HCT116 (cell line): ENCODE measurements around the gene HMCN2. TPM values are rescaled to one million over a fixed set of nuclear protein-coding genes. Genes with fewer than 3 reads are reported as not detected.

ENCODE experiments used
- ATAC-seq: fragments of 200-7000 bp; cut with Tn5 transposase; 2 replicates; pipeline ENCODE4 v1.9.1; 2020; ENCODE audit warnings: mild to moderate bottlenecking, moderate library complexity
- BruUV-seq: library from RNA; stranded (reverse); fragments of 400-500 nt; replicated peaks from 2 replicates; lab custom pipeline; 2021; lab: Mats Ljungman, UMichigan
- CTCF ChIA-PET: fragments of 300-600 bp; sonication (Branson Sonifier 250); formaldehyde crosslinking; loops from one replicate; lab custom pipeline; 2021; ENCODE audit warnings: antibody characterized with exemption; lab: Charles Lee
- POLR2A ChIA-PET: fragments of 300-600, 350-600 bp; sonication (Branson Sonifier 250); formaldehyde crosslinking; loops from one replicate; lab custom pipeline; 2021; ENCODE audit warnings: antibody characterized with exemption; lab: Charles Lee
- RAD21 ChIA-PET, 2 experiments: fragments of 300-600 bp; sonication (Branson Sonifier 250); formaldehyde crosslinking; loops; one replicate each; lab custom pipeline; 2023; ENCODE audit warnings: low total read pairs in 2 of 2; ENCODE audit not compliant: uncharacterized antibody in 2 of 2, unreplicated experiment in 2 of 2, low non-redundant PET in 1 of 2; lab: Charles Lee
- DNase-seq: peaks from one replicate; pipeline ENCODE4 v3.0.0-alpha.2; 2010; ENCODE audit warnings: low read depth, low spot score
- H2AFZ ChIP-seq: fragments of 200-600 bp; shearing (Covaris generic), sonication (generic); 2 replicates; pipeline ENCODE4 v1.6.1; 2017; ENCODE audit warnings: low read depth, mixed run types, mixed read lengths, antibody characterized with exemption, low read length; ENCODE audit not compliant: poor library complexity, severe bottlenecking
- H3K27ac ChIP-seq: 2 replicates; pipeline ENCODE4 v1.5.1; 2012; ENCODE audit warnings: low read depth, low read length
- H3K27me3 ChIP-seq: fragments of 200-600 bp; sonication (generic); 2 replicates; pipeline ENCODE4 v1.6.1; 2016; ENCODE audit warnings: mixed run types, low read length, mixed read lengths; ENCODE audit not compliant: insufficient read depth
- H3K36me3 ChIP-seq, 2 experiments: fragments of 200-500 bp in 1 of 2; fragments of 200-600 bp in 1 of 2; sonication (Bioruptor generic) in 1 of 2; sonication (generic) in 1 of 2; 2 replicates each; pipeline versions ENCODE4 v1.5.1 to v1.6.1; 2014 to 2016; ENCODE audit warnings: low read length in 2 of 2, inconsistent platforms in 1 of 2, mixed read lengths in 1 of 2, mixed run types in 1 of 2; ENCODE audit not compliant: insufficient read depth in 2 of 2, control insufficient read depth in 1 of 2
- H3K4me1 ChIP-seq, 2 experiments: fragments of 200-600 bp in 1 of 2; sonication (generic) in 1 of 2; 2 replicates each; pipeline versions ENCODE4 v1.5.1 to v1.6.1; 2012 to 2017; ENCODE audit warnings: low read length in 2 of 2, inconsistent platforms in 1 of 2, mild to moderate bottlenecking in 1 of 2, mixed read lengths in 1 of 2, mixed run types in 1 of 2, moderate library complexity in 1 of 2; ENCODE audit not compliant: insufficient read depth in 2 of 2, control insufficient read depth in 1 of 2
- H3K4me2 ChIP-seq: fragments of 200-600 bp; sonication (generic); 2 replicates; pipeline ENCODE4 v1.6.1; 2017; ENCODE audit warnings: mixed run types, low read length, mixed read lengths
- H3K4me3 ChIP-seq, 2 experiments: fragments of 200-600 bp in 1 of 2; sonication (generic) in 1 of 2; replicated peaks in 1 of 2; 2 replicates each; pipeline ENCODE4 v1.5.1; 2011 to 2016; ENCODE audit warnings: low read length in 2 of 2, control low read depth in 1 of 2, low read depth in 1 of 2, mild to moderate bottlenecking in 1 of 2, mixed read lengths in 1 of 2, mixed run types in 1 of 2
- H3K79me2 ChIP-seq: fragments of 200-600 bp; sonication (generic); 2 replicates; pipeline ENCODE4 v1.6.1; 2017; ENCODE audit warnings: mild to moderate bottlenecking, mixed run types, low read length, moderate library complexity, mixed read lengths; ENCODE audit not compliant: insufficient read depth
- H3K9ac ChIP-seq: fragments of 200-600 bp; sonication (generic); 2 replicates; pipeline ENCODE4 v1.6.1; 2016; ENCODE audit warnings: low read length, mixed read lengths
- H3K9me2 ChIP-seq: fragments of 200-600 bp; sonication (generic), shearing (Covaris generic); 2 replicates; pipeline ENCODE4 v1.6.1; 2017; ENCODE audit warnings: mixed run types, mild to moderate bottlenecking, moderate library complexity; ENCODE audit not compliant: insufficient read depth
- H3K9me3 ChIP-seq, 2 experiments: fragments of 200-500 bp in 1 of 2; fragments of 200-600 bp in 1 of 2; sonication (Bioruptor generic) in 1 of 2; sonication (generic) in 1 of 2; 2 replicates each; pipeline ENCODE4 v1.6.1; 2014 to 2017; ENCODE audit warnings: low read length in 2 of 2, mixed read lengths in 2 of 2, inconsistent platforms in 1 of 2, low read depth in 1 of 2, mild to moderate bottlenecking in 1 of 2, mixed run types in 1 of 2, moderate library complexity in 1 of 2; ENCODE audit not compliant: control insufficient read depth in 1 of 2, insufficient read depth in 1 of 2
- H4K20me1 ChIP-seq: fragments of 200-600 bp; sonication (generic), shearing (Covaris generic); 2 replicates; pipeline ENCODE4 v1.6.1; 2017; ENCODE audit warnings: mixed run types, mild to moderate bottlenecking, moderate library complexity; ENCODE audit not compliant: insufficient read depth
- CBX3 ChIP-seq: IDR thresholded peaks from 2 replicates; pipeline ENCODE4 v1.6.1; 2012; ENCODE audit warnings: low read depth
- CEBPB ChIP-seq: IDR thresholded peaks from 2 replicates; pipeline ENCODE4 v1.6.1; 2012; ENCODE audit warnings: low read depth
- CTCF ChIP-seq, 3 experiments: fragments of 200-600 bp in 1 of 3; sonication (generic) in 1 of 3; IDR thresholded peaks in 2 of 3; conservative IDR thresholded peaks in 1 of 3; 2 replicates each; pipeline ENCODE4 v1.5.1; 2012 to 2017; ENCODE audit warnings: low read depth in 2 of 3, low read length in 2 of 3, antibody characterized with exemption in 1 of 3, borderline replicate concordance in 1 of 3, control low read depth in 1 of 3, mild to moderate bottlenecking in 1 of 3, mixed read lengths in 1 of 3, mixed run types in 1 of 3, moderate library complexity in 1 of 3; ENCODE audit not compliant: insufficient read depth in 1 of 3
- EGR1 ChIP-seq: IDR thresholded peaks from 2 replicates; pipeline ENCODE4 v1.6.1; 2012; ENCODE audit warnings: low read depth
- ELF1 ChIP-seq: IDR thresholded peaks from 2 replicates; pipeline ENCODE4 v1.6.1; 2012; ENCODE audit warnings: low read depth, borderline replicate concordance
- EZH2 ChIP-seq: fragments of 200-600 bp; sonication (generic); IDR thresholded peaks from 2 replicates; pipeline ENCODE4 v1.6.1; 2017; ENCODE audit warnings: antibody characterized with exemption, mixed run types
- FOSL1 ChIP-seq: IDR thresholded peaks from 2 replicates; pipeline ENCODE4 v1.6.1; 2012; ENCODE audit warnings: low read depth
- MAX ChIP-seq: IDR thresholded peaks from 2 replicates; pipeline ENCODE4 v1.6.1; 2012
- REST ChIP-seq: IDR thresholded peaks from 2 replicates; pipeline ENCODE4 v1.6.1; 2012; ENCODE audit warnings: low read depth
- SP1 ChIP-seq: IDR thresholded peaks from 2 replicates; pipeline ENCODE4 v1.6.1; 2012; ENCODE audit warnings: low read depth
- SRF ChIP-seq: IDR thresholded peaks from 2 replicates; pipeline ENCODE4 v1.6.1; 2012; ENCODE audit warnings: low read depth
- ZNF274 ChIP-seq: fragments of 200-500 bp; sonication (Bioruptor generic); IDR thresholded peaks from 2 replicates; pipeline ENCODE4 v1.6.1; 2014; ENCODE audit warnings: mild to moderate bottlenecking, low read depth, low read length, inconsistent platforms
- intact Hi-C: fragments of 100-400 bp; cut with micrococcal nuclease; formaldehyde crosslinking; loops from 2 replicates; pipeline ENCODE4 v1.10.0; 2022
- total RNA-seq: library from RNA; stranded (reverse); gene quantifications from one replicate; pipeline ENCODE4 v1.2.1, GENCODE V29; 2021; ENCODE audit not compliant: unreplicated experiment

HMCN2 gene
- total RNA-seq, 1 experiment from 2014 or later, result 0.22 TPM

- ChIA-PET POLR2A (no interaction called here), CTCF (no interaction called here), RAD21 (no interaction called here)
- peaks cover 60% of the 10 kb centered on the region for H3K27me3 ChIP-seq
- intact Hi-C loops, result no loop called here
- no peaks in the 10 kb centered on the region for H3K79me2 ChIP-seq
- no peak overlapping the region for H2AFZ ChIP-seq
- H3K36me3 ChIP-seq, result no peaks in the 10 kb centered on the region
- H3K4me1 ChIP-seq, result no peaks in the 10 kb centered on the region
- H3K4me2 ChIP-seq, result no peak overlapping the region
- H3K9ac ChIP-seq, result no peak overlapping the region
- no peaks in the 10 kb centered on the region for H3K9me2 ChIP-seq
- ATAC-seq (no peak), DNase-seq (no peak)
- H4K20me1 ChIP-seq, result no peaks in the 10 kb centered on the region
- H3K27ac ChIP-seq, result no peak overlapping the region
- no peaks in the 10 kb centered on the region for H3K9me3 ChIP-seq
- H3K4me3 ChIP-seq, result no peak overlapping the region
- TF ChIP-seq MAX (no peak), CEBPB (no peak), SRF (no peak), EGR1 (no peak), CTCF (IDR thresholded peaks at IDR 0.05 in 2 of 3, conservative IDR thresholded peaks at IDR 0.05 in 1 of 3; ENCODE audit: borderline replicate concordance in 1 of 3, insufficient read depth in 1 of 3, low read depth in 2 of 3, low read length in 2 of 3) (no peak), SP1 (no peak), CBX3 (no peak), ZNF274 (no peak), REST (no peak), EZH2 (no peak), ELF1 (no peak), FOSL1 (no peak)
- TF ChIP-seq, all 23 proteins: peak for 0
- no TSS peak for BruUV-seq
Observed at GRCh38 chr9:130286072-130286770, 20.7 kb downstream of the HMCN2 start.
